HG03521 (cell line): ENCODE measurements around the gene PAX2.

Experiments used
- ATAC-seq: cut with Tn5 transposase; IDR thresholded peaks from one replicate; pipeline ENCODE4 v1.9.1; 2021; ENCODE audit warnings: mild to moderate bottlenecking, moderate library complexity; ENCODE audit not compliant: unreplicated experiment

Gene PAX2

GRCh38 chr10:100811752-100812750 lies 66.7 kb downstream of the PAX2 start:
- ATAC-seq, result no peak

GRCh38 chr10:100812978-100813377 lies 67.6 kb downstream of the PAX2 start:
- no peak for ATAC-seq

- no peak for ATAC-seq
These were observed 69.5 kb downstream of the PAX2 start for GRCh38 chr10:100814751-100815474.

GRCh38 chr10:100816671-100817070 lies 71.3 kb downstream of the PAX2 start:
- no peak for ATAC-seq

GRCh38 chr10:100817268-100817839 lies 72.0 kb downstream of the PAX2 start:
- no peak for ATAC-seq

- ATAC-seq, result no peak
These were observed 74.0 kb downstream of the PAX2 start for GRCh38 chr10:100819424-100819823.

- no peak for ATAC-seq
These were observed 77.8 kb downstream of the PAX2 start for GRCh38 chr10:100823194-100823593.

- no peak for ATAC-seq
These were observed 79.5 kb downstream of the PAX2 start for GRCh38 chr10:100824886-100825285.

- no peak for ATAC-seq
These were observed 80.0 kb downstream of the PAX2 start for GRCh38 chr10:100825325-100825875.

GRCh38 chr10:100826031-100826651 lies 80.8 kb downstream of the PAX2 start:
- no peak for ATAC-seq

GRCh38 chr10:100826661-100826982 lies 81.2 kb downstream of the PAX2 start:
- no peak for ATAC-seq

GRCh38 chr10:100826983-100827818 lies 81.8 kb downstream of the PAX2 start:
- ATAC-seq, result no peak

GRCh38 chr10:100827819-100828737 lies 82.7 kb downstream of the PAX2 start:
- ATAC-seq, result no peak

GRCh38 chr10:100828738-100829096 lies 83.3 kb downstream of the PAX2 start:
- ATAC-seq, result no peak

GRCh38 chr10:100829097-100829870 lies 83.9 kb downstream of the PAX2 start:
- no peak for ATAC-seq

- no peak for ATAC-seq
These were observed 84.7 kb downstream of the PAX2 start for GRCh38 chr10:100829933-100830727.

GRCh38 chr10:100830728-100831111 lies 85.3 kb downstream of the PAX2 start:
- no peak for ATAC-seq

- no peak for ATAC-seq
These were observed 86.4 kb downstream of the PAX2 start for GRCh38 chr10:100831742-100832141.
